Brain microvascular endothelial cell (primary cell): ENCODE measurements around the gene MFAP1.

Experiments used
- DNase-seq: peaks from one replicate; pipeline ENCODE4 v3.0.0-alpha.2; 2020
- H3K27ac ChIP-seq: fragments of 250-450 bp; sonication (Bioruptor Pico); 2 replicates; pipeline ENCODE4 v1.5.1; 2020; ENCODE audit warnings: mild to moderate bottlenecking, moderate library complexity
- H3K27me3 ChIP-seq: fragments of 250-450 bp; sonication (Bioruptor Pico); replicated peaks from 2 replicates; pipeline ENCODE4 v1.5.1; 2020; ENCODE audit warnings: mild to moderate bottlenecking
- H3K36me3 ChIP-seq: fragments of 250-450 bp; sonication (Bioruptor Pico); replicated peaks from 2 replicates; pipeline ENCODE4 v1.5.1; 2020; ENCODE audit warnings: mild to moderate bottlenecking
- H3K4me3 ChIP-seq: 2 replicates; pipeline ENCODE4 v1.5.1; 2011; ENCODE audit warnings: low read depth, mild to moderate bottlenecking, control low read depth, low read length, moderate library complexity
- in situ Hi-C: cut with HindIII; loops from 2 replicates; pipeline ENCODE4 v1.10.0; 2017; ENCODE audit warnings: low sequenced_read_pairs, low pct_ligation_motif_present
- TF ChIP-seq, protein P1 (sequence below): IDR thresholded peaks from 2 replicates; pipeline ENCODE4 v1.5.1; 2011; ENCODE audit warnings: low read depth, mild to moderate bottlenecking, moderate library complexity, low read length, control low read depth, inconsistent platforms; ENCODE audit errors: missing control alignments

MFAP1 gene

DNA sequence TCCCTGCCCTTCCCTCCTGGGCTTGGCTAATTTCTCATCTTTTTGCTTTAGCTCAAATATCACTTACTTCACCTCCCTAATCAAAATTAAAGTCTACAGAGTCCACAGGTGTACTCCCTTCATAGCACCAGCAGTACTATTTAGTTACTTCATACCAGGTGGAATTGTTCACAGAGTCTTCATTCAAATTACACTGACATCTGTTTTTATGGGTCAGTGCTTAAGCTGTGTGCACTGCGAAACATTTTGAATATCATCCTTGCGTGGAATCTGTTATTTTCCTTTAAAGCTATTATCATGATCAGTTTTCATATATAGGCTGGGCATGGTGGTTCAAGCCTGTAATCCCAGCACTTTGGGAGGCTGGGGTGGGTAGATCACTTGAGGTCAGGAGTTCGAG, 35.1 kb downstream of the MFAP1 start:
- DNase-seq: no peak
- in situ Hi-C loops: no loop called here
- Histone ChIP-seq H3K36me3 (peaks cover 14% of the 10 kb centered on the region), H3K4me3 (no peak overlapping the region), H3K27me3 (no peaks in the 10 kb centered on the region), H3K27ac (no peak overlapping the region)
- TF ChIP-seq, protein P1, sequence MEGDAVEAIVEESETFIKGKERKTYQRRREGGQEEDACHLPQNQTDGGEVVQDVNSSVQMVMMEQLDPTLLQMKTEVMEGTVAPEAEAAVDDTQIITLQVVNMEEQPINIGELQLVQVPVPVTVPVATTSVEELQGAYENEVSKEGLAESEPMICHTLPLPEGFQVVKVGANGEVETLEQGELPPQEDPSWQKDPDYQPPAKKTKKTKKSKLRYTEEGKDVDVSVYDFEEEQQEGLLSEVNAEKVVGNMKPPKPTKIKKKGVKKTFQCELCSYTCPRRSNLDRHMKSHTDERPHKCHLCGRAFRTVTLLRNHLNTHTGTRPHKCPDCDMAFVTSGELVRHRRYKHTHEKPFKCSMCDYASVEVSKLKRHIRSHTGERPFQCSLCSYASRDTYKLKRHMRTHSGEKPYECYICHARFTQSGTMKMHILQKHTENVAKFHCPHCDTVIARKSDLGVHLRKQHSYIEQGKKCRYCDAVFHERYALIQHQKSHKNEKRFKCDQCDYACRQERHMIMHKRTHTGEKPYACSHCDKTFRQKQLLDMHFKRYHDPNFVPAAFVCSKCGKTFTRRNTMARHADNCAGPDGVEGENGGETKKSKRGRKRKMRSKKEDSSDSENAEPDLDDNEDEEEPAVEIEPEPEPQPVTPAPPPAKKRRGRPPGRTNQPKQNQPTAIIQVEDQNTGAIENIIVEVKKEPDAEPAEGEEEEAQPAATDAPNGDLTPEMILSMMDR: no peak

DNA sequence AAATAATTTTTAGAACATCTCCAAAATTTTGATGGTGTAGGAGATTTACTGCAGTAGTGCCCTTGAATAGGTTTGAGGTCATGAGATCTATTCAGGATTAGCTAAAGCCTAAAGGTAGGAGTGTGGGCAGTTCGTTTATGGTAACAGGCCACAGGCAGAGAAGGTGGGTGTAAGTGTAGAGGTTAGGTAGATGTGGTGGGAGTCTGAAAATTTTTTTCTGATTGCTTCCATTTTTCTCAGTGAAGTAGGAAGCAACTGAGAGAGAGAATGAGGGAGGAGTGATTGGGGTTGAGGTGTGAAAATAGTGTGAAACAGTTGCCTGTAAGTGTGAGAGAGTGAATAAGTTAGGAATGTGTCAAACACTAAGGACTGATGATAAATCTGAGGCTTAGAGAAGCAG, 45.5 kb downstream of the MFAP1 start:
- TF ChIP-seq, protein P1: no peak
- in situ Hi-C loops: no loop called here
- peaks cover 8% of the 10 kb centered on the region for H3K36me3 ChIP-seq
- no peaks in the 10 kb centered on the region for H3K27me3 ChIP-seq
- no peak overlapping the region for H3K4me3 ChIP-seq
- no peak overlapping the region for H3K27ac ChIP-seq
- no peak for DNase-seq

DNA sequence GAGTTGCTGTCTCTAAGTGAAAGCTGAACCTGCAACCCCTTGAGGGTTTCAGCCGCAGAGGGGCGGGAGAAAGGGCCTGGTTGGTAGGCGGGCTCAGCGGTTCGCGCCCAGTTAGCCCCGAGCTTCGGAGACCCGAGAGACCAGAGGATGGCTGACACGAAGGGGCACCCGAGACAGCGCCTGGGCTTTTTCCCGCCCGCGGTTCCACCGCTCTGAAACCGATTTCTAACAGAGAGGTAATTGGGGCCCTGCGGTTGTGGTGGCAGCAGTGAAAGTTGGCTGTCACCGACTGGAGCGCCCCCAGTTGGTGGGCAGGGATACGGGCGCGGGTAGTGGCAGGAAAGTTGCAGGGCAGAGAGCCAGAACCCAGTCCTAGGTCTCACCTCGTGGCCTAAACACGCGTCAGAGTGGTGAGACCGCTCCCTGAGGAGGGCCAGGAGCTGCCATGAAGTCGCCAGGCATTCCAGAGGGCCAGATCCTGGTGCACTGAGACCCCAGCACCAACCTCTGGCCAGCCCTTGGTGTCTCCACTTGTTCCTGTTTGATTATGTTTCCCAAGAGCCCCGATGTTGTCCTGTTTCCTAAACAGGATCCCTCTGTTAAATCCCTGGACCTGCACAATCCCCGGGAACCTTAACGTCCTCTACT, 47.1 kb downstream of the MFAP1 start:
- DNase-seq: peak; percentile 49

DNA sequence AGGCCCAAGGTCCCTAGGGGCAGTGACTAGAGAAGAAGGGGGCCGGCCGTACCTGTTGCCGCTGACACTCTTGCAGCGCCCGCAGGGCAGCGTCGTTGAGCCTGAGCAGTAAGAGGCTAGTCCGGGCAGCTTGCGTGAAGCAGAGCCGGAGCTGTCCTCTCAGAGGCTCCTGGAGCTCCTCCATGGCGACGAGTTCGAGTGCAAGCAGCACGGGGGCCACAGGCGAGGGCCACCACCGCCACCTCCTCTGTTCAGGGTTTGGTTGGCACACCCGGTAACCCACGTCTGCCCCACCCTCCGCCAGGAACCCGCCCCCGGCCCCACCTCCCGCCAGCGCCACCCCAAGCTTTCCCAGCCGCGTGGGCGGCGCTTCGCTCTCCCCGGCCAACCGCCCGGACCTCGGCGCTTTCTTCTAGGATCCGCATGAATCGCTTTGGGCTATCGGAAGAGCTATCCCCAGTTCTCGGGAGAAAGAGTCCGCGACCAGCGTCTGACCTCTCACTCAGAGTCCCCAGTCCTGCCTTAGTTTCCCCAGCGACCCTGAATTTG, 47.7 kb downstream of the MFAP1 start, which contains the start of gene ELL3:
Gene ELL3, minus strand, starts transcription at position 249 of the 549 bp plus-strand sequence. Its CDS starts 65 bp downstream, at position 184.
- peak; percentile 47 for DNase-seq
- in situ Hi-C loops: no loop called here
- H3K36me3 ChIP-seq: peaks cover 30% of the 10 kb centered on the region
- no peaks in the 10 kb centered on the region for H3K27me3 ChIP-seq
- no peak within 1 kb of the TSS for H3K27ac ChIP-seq
- TF ChIP-seq, protein P1: no peak
- peak within 1 kb of the TSS; percentile 61 for H3K4me3 ChIP-seq

More for the DNA sequence above, 47.1 kb downstream of the MFAP1 start:
- Histone ChIP-seq H3K27ac (no peak overlapping the region), H3K36me3 (peaks cover 24% of the 10 kb centered on the region), H3K27me3 (no peaks in the 10 kb centered on the region), H3K4me3 (peak overlapping the region; percentile 61)
- in situ Hi-C loops: no loop called here
- TF ChIP-seq, protein P1: peak; percentile 90

DNA sequence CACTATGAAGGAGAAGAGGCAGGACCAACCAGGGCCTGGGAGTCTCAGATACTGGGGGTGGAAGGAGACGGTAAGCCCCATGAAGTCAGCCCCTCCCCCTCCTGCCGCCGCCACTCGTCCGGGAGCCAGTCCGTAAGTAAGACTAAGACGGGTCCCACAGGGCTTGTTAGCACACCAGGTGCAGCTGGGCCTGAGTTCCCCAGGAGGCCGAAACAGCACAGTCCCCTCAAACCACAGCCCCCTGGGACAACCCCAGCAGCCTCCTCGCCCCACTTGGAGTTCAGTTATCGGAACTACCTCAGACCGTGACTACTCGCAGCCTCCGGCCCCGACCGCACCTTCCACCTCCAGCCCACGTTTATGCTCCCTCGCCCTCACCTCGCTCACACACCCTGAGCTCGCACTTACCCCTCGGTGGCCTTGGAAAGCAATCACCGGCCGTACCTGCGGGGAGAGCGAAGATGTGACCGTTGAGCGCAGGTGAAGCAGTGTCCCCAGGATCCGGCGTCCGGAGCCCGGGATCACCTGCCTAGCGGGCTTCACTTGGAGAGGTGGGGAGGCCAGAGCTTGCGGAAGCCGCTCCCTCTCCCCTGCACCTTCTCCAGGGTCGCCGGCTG, 48.3 kb downstream of the MFAP1 start:
- no peak for DNase-seq
- TF ChIP-seq, protein P1: no peak
- Histone ChIP-seq H3K36me3 (peaks cover 35% of the 10 kb centered on the region), H3K27ac (no peak overlapping the region), H3K4me3 (peak overlapping the region; percentile 61), H3K27me3 (no peaks in the 10 kb centered on the region)
- in situ Hi-C loops: no loop called here
